Skin epidermis (tissue), 12 donors: ENCODE measurements around the gene HNRNPA2B1.
"Not testable (repeated sequence)": the region's sequence is repeated elsewhere in the genome, so short reads cannot be mapped to it uniquely, and the experiment has no call there.

ENCODE experiments used
- H3K27ac ChIP-seq, 21 experiments: fragments of 200-600 bp; sonication (generic) in 11 of 21; one replicate each; pipeline ENCODE4 v1.5.0; 2020; ENCODE audit warnings: mild to moderate bottlenecking in 3 of 21, inconsistent platforms in 2 of 21, moderate library complexity in 2 of 21
- H3K4me3 ChIP-seq, 7 experiments: fragments of 200-600 bp; sonication (generic) in 2 of 7; one replicate each; pipeline ENCODE4 v1.5.0; 2020; ENCODE audit warnings: inconsistent platforms in 2 of 7, mild to moderate bottlenecking in 2 of 7, moderate library complexity in 1 of 7

HNRNPA2B1 gene

GRCh38 chr7:26171601-26172000 is 28.9 kb downstream of the HNRNPA2B1 start:
- Histone ChIP-seq H3K27ac (no peak overlapping the region), H3K4me3 (no peak overlapping the region)

- H3K27ac ChIP-seq: no peak overlapping the region
- no peak overlapping the region for H3K4me3 ChIP-seq
Measured at GRCh38 chr7:26170663-26171062, 29.9 kb downstream of the HNRNPA2B1 start.

- Histone ChIP-seq H3K4me3 (no peak overlapping the region), H3K27ac (no peak overlapping the region)
Measured at GRCh38 chr7:26169271-26169670, 31.3 kb downstream of the HNRNPA2B1 start.

- H3K4me3 ChIP-seq: no peak overlapping the region
- no peak overlapping the region for H3K27ac ChIP-seq
Measured at GRCh38 chr7:26168458-26169023, 32.0 kb downstream of the HNRNPA2B1 start.

GRCh38 chr7:26167303-26167934 is 33.1 kb downstream of the HNRNPA2B1 start:
- H3K27ac ChIP-seq: peak overlapping the region in 9 of 21 experiments; percentile 11 to 56 (median 37)
- no peak overlapping the region for H3K4me3 ChIP-seq

- Histone ChIP-seq H3K27ac (peak overlapping the region in 12 of 21 experiments; percentile 10 to 56 (median 36)), H3K4me3 (no peak overlapping the region)
Measured at GRCh38 chr7:26166684-26167266, 33.8 kb downstream of the HNRNPA2B1 start.

GRCh38 chr7:26165950-26166683 is 34.4 kb downstream of the HNRNPA2B1 start:
- Histone ChIP-seq H3K4me3 (no peak overlapping the region), H3K27ac (peak overlapping the region in 8 of 21 experiments; percentile 10 to 45 (median 38))

- not testable (repeated sequence) for H3K4me3 ChIP-seq, H3K27ac ChIP-seq
Measured at GRCh38 chr7:26163804-26164203, 36.7 kb downstream of the HNRNPA2B1 start.

- Histone ChIP-seq H3K27ac (no peak overlapping the region), H3K4me3 (no peak overlapping the region)
Measured at GRCh38 chr7:26162431-26162830, 38.1 kb downstream of the HNRNPA2B1 start.

- no peak overlapping the region for H3K27ac ChIP-seq
- H3K4me3 ChIP-seq: no peak overlapping the region
Measured at GRCh38 chr7:26160896-26161295, 39.6 kb downstream of the HNRNPA2B1 start.

- H3K27ac ChIP-seq: no peak overlapping the region
Measured at GRCh38 chr7:26159243-26159642, 41.3 kb downstream of the HNRNPA2B1 start.

GRCh38 chr7:26157520-26158105 is 42.9 kb downstream of the HNRNPA2B1 start:
- Histone ChIP-seq H3K4me3 (no peak overlapping the region), H3K27ac (peak overlapping the region in 4 of 21 experiments; percentile 18 to 83 (median 77))

More at GRCh38 chr7:26159243-26159642, 41.3 kb downstream of the HNRNPA2B1 start:
- H3K4me3 ChIP-seq: no peak overlapping the region

- Histone ChIP-seq H3K4me3 (peak overlapping the region in 1 of 7 experiments; percentile 12), H3K27ac (peak overlapping the region in 17 of 21 experiments; percentile 3 to 83 (median 64))
Measured at GRCh38 chr7:26156451-26157420, 43.8 kb downstream of the HNRNPA2B1 start.

- H3K4me3 ChIP-seq: peak overlapping the region in 1 of 7 experiments; percentile 12
- H3K27ac ChIP-seq: peak overlapping the region in 14 of 21 experiments; percentile 10 to 83 (median 41)
Measured at GRCh38 chr7:26155531-26156375, 44.8 kb downstream of the HNRNPA2B1 start.

- H3K4me3 ChIP-seq: peak overlapping the region in 6 of 7 experiments; percentile 43 to 74 (median 66)
Measured at GRCh38 chr7:26153823-26154783, 46.4 kb downstream of the HNRNPA2B1 start.

GRCh38 chr7:26153241-26153822 is 47.2 kb downstream of the HNRNPA2B1 start:
- Histone ChIP-seq H3K27ac (peak overlapping the region in 19 of 21 experiments; percentile 27 to 83 (median 69)), H3K4me3 (peak overlapping the region; percentile 43 to 74 (median 64))

More at GRCh38 chr7:26153823-26154783, 46.4 kb downstream of the HNRNPA2B1 start:
- peak overlapping the region in 16 of 21 experiments; percentile 1 to 83 (median 72) for H3K27ac ChIP-seq
